ENCODE results near the gene LRRFIP2. TPM values are rescaled to one million over a fixed set of nuclear protein-coding genes. Genes with fewer than 3 reads are reported as not detected.
A peak's percentile ranks its signal among the peaks of the same experiment; 100 is the strongest.

The LRRFIP2 gene
- total RNA-seq, 1 donor from 2014 or later: 68.5 TPM

DNA sequence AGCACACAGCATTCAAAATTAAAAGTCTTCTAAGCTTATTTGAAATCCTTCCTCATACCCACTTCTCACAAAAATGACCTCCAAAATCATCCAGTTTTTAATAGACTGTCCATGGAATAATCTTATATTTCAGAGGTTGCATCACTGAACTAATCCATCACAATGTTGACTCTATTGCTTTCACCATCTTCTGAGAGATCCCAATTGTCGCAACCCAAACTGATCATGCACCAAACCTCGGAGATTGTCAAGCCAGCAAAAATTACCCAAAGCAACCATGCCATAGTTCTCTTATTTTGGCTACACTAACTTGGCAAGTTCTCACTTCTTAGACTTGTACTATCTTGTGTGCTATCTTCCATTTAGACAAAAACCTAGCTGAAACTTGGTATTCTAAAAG lies 75.5 kb downstream of the LRRFIP2 start:
- TF ChIP-seq, protein P1, sequence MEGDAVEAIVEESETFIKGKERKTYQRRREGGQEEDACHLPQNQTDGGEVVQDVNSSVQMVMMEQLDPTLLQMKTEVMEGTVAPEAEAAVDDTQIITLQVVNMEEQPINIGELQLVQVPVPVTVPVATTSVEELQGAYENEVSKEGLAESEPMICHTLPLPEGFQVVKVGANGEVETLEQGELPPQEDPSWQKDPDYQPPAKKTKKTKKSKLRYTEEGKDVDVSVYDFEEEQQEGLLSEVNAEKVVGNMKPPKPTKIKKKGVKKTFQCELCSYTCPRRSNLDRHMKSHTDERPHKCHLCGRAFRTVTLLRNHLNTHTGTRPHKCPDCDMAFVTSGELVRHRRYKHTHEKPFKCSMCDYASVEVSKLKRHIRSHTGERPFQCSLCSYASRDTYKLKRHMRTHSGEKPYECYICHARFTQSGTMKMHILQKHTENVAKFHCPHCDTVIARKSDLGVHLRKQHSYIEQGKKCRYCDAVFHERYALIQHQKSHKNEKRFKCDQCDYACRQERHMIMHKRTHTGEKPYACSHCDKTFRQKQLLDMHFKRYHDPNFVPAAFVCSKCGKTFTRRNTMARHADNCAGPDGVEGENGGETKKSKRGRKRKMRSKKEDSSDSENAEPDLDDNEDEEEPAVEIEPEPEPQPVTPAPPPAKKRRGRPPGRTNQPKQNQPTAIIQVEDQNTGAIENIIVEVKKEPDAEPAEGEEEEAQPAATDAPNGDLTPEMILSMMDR (conservative IDR thresholded peaks at IDR 0.05): no peak
- Mint-ChIP-seq H3K4me1 (ENCODE audit: unreplicated experiment) (peaks cover 22% of the 10 kb centered on the region), H3K9me3 (no peaks in the 10 kb centered on the region), H3K4me3 (no peak overlapping the region), H3K27me3 (no peaks in the 10 kb centered on the region), H3K36me3 (peaks cover 16% of the 10 kb centered on the region), H3K27ac (no peak overlapping the region)
- DNase-seq (ENCODE audit: extremely low spot score, unreplicated experiment): no peak

DNA sequence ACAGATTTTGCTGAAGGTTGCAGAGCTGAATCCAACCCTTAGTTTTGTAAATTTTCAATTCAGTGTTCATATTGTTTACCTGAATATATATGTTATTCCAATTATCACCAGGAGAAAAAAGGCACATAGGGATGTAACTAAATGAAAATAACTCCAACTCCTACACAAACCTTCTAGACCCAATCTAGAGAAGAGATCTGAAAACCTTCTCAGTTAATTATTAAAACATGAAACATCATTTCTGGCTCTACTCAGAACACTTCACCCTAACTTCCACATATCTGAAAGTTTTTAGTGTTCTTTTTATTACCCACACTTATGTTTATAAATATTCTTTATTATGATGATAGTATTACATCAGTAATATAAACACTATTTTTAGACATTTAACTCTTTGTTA lies 76.6 kb downstream of the LRRFIP2 start:
- H3K27ac Mint-ChIP-seq: no peak overlapping the region
- H3K27me3 Mint-ChIP-seq: no peaks in the 10 kb centered on the region
- H3K4me1 Mint-ChIP-seq (ENCODE audit: unreplicated experiment): peaks cover 24% of the 10 kb centered on the region
- TF ChIP-seq, protein P1 (conservative IDR thresholded peaks at IDR 0.05): no peak
- H3K4me3 Mint-ChIP-seq: no peak overlapping the region
- DNase-seq (ENCODE audit: extremely low spot score, unreplicated experiment): no peak
- H3K9me3 Mint-ChIP-seq: no peaks in the 10 kb centered on the region
- peaks cover 25% of the 10 kb centered on the region for H3K36me3 Mint-ChIP-seq

DNA sequence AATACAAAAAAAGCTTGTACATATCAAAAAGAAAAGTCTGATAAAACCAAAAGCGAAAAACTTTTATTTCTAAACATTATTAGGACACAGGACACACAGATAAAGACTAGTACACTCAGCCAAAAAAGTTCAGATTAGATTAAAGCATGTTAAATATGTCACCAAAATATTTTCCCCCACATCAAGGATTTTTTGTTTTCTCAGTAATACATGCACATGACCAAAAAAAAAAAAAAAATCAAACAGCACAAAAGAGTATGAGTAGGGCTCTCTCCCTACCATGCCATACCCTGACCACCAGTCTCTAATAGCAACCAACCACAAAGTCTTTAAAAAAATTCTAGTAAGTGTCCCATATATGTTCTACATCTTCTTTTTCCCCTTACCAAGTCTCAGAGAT lies 77.4 kb downstream of the LRRFIP2 start:
- peaks cover 24% of the 10 kb centered on the region for H3K4me1 Mint-ChIP-seq (ENCODE audit: unreplicated experiment)
- peaks cover 28% of the 10 kb centered on the region for H3K36me3 Mint-ChIP-seq
- no peak for DNase-seq (ENCODE audit: extremely low spot score, unreplicated experiment)
- H3K9me3 Mint-ChIP-seq: no peaks in the 10 kb centered on the region
- no peaks in the 10 kb centered on the region for H3K27me3 Mint-ChIP-seq
- TF ChIP-seq, protein P1 (conservative IDR thresholded peaks at IDR 0.05): no peak
- no peak overlapping the region for H3K4me3 Mint-ChIP-seq
- peak overlapping the region; percentile 22 for H3K27ac Mint-ChIP-seq

DNA sequence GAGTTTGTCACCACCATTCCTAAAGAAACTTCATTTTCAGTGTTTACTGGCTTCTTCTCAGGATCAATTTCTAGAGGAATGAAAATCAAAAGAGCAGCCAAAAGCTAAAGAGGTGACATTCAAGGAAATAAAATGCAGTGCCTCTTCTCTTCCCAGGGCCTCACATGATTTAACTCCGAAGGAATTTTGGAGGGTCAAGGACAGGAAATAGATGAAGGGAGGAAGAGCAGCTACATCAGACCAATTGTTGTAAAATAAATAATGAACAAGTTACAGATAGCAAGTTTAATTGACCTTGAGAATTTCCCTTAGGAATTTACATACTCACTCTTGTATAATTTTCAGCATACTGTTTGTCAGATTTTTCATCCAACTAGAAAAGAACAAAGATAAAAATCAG lies 78.1 kb downstream of the LRRFIP2 start:
- Mint-ChIP-seq H3K4me3 (no peak overlapping the region), H3K36me3 (peaks cover 31% of the 10 kb centered on the region), H3K4me1 (ENCODE audit: unreplicated experiment) (peaks cover 26% of the 10 kb centered on the region), H3K27ac (no peak overlapping the region), H3K27me3 (no peaks in the 10 kb centered on the region), H3K9me3 (no peaks in the 10 kb centered on the region)
- TF ChIP-seq, protein P1 (conservative IDR thresholded peaks at IDR 0.05): no peak
- DNase-seq (ENCODE audit: extremely low spot score, unreplicated experiment): no peak

DNA sequence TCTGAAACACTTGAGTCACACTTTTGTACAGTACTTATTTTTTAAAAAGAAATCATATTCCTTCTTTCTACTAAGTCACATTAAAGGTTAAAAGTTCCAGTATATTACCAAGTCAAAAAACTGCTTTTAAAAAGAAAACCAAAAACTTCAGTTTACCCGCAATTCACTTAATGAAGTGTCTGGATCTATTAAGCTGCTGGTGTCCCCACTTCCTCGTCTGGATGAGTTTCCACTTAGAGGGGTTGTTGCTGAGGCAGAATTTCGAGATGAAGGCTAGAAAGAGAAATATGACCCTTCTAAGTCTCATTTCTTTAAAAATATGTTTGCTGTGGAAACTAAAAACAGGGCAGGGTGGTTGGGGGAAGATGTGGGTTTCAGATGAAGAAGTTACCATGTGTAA lies 79.7 kb downstream of the LRRFIP2 start:
- H3K27me3 Mint-ChIP-seq: no peaks in the 10 kb centered on the region
- H3K4me1 Mint-ChIP-seq (ENCODE audit: unreplicated experiment): peaks cover 29% of the 10 kb centered on the region
- no peak for DNase-seq (ENCODE audit: extremely low spot score, unreplicated experiment)
- peaks cover 34% of the 10 kb centered on the region for H3K36me3 Mint-ChIP-seq
- TF ChIP-seq, protein P1 (conservative IDR thresholded peaks at IDR 0.05): no peak
- no peak overlapping the region for H3K27ac Mint-ChIP-seq
- no peaks in the 10 kb centered on the region for H3K9me3 Mint-ChIP-seq
- H3K4me3 Mint-ChIP-seq: no peak overlapping the region

DNA sequence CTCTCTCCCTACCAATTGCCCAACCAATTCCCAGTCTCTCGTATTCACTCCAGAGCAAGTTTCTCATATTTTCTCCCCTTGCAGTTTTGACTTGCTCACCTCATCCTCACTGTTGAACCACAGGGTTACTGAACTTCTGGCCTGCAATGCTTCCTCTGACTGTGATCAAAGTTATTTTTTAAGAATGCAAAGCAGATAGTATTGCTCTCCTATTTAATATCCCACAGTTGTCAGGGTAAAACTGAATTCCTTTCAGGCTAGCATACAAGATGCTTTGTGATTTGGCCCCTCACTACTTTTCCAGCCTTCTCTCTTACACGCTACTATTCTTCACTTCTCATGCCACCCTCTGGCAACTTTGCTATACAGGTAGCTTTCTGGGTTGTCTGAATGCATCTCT lies 80.9 kb downstream of the LRRFIP2 start:
- Mint-ChIP-seq H3K4me3 (no peak overlapping the region), H3K4me1 (ENCODE audit: unreplicated experiment) (peaks cover 29% of the 10 kb centered on the region), H3K27me3 (no peaks in the 10 kb centered on the region), H3K9me3 (no peaks in the 10 kb centered on the region), H3K36me3 (peaks cover 37% of the 10 kb centered on the region), H3K27ac (no peak overlapping the region)
- DNase-seq (ENCODE audit: extremely low spot score, unreplicated experiment): no peak
- TF ChIP-seq, protein P1 (conservative IDR thresholded peaks at IDR 0.05): no peak
